GM21786 (cell line): ENCODE measurements around the gene NATD1.
A peak's percentile ranks its signal among the peaks of the same experiment; 100 is the strongest.

Experiments
- ATAC-seq: cut with Tn5 transposase; IDR thresholded peaks from one replicate; pipeline ENCODE4 v1.9.1; 2021; ENCODE audit not compliant: unreplicated experiment

Gene NATD1

DNA sequence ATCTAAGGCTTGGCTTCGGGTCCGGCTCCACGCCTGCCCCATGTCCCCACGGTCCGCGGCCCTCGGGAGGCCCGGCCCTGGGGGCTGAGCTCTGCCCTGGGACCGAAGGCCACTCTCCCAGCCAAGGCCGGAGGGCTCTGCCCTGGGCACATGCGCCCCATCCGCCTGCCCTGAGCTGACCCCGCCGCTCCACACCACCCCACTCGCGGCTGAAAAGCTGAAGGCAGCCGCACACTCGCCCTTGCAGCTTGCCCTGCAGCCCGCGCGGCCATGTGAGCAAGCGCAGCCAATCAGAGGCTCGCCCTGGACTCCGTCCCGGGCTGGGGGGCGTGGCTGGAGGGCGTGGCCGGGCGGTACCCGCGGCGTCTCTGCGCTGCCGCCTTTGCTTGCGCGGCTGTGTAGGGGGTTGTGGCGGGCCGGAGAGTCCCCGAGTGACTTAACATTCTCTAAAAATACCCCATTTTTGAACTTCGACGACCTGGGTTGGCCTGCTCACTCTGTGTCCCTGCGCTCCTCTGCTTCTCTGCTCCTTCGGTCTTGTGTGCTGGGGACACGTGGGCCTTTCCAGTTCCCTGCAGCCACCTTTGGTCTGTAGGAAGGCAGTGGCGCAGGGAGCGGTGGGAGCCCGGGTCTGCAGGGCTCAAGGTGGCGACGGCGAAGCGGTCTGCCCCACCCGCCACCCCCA, 22.5 kb upstream of the NATD1 start:
- peak; percentile 90 for ATAC-seq

DNA sequence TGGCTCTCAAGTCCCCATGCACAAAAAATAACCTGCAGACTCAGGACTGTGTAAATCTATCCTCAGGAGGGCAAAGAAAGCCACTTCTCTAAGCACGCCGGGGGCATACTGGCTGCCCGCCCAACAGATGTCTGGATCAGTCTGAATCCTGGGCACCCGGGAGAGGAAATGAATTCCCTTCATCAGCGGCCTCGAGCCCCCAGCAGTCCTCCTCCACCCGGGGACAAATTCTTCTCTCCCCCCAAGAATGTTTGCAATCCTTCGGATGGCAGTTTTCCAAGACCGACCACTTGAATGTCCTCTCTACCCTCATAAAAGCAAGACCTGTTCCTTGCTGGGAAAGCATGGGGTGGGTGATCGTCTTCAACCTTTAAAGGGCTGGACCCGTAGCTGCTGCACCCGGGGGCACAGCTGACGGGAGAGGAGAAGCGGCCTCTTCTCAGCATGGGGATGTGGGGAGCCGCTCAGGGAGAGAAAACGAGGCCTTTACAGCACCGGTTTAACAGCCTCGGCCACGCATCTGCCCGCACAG, 21.9 kb upstream of the NATD1 start:
- ATAC-seq: no peak

DNA sequence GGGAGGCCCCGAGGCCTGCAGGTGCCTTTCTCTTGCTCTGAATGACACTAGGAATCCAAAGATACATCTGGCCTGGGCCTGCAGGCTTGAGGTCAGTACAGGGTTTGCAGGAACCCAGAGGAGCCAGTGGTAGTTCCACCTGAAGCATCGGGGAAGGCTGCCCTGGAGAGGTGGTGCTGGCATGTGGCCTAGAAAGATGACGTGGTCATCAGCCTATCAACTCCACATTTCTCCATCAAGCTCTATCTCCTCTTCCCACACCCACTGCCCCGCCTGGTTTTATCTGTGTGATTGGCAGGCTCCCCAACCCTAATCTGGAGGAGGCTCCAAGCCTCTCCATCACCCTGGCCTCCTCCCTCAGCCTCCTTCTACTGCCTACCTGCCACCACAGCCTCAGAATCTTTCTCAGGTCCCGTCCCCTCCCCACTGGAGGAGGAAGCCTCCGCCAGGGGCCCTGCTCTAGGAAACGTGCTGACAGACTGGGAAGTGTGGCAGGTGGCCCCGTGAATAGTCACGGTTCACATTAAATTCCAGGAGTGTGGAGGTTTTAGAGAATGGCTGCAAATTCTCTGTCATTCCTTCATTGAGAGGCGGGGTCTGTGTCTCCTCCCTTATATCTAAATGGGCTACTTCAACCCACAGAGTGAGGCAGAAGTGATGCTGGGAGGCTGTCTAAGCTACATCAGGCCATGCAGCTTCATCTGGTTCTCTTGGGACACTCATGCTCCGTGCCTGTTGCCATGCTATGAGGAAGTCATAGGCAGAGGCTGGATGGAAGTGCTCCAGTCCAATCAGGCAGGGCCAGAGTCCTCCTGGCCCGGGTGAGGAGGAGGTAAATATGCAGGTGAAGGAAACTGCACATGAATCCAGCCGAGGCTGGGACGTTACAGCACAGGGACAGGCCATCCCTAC, 19.9 kb upstream of the NATD1 start:
- no peak for ATAC-seq

DNA sequence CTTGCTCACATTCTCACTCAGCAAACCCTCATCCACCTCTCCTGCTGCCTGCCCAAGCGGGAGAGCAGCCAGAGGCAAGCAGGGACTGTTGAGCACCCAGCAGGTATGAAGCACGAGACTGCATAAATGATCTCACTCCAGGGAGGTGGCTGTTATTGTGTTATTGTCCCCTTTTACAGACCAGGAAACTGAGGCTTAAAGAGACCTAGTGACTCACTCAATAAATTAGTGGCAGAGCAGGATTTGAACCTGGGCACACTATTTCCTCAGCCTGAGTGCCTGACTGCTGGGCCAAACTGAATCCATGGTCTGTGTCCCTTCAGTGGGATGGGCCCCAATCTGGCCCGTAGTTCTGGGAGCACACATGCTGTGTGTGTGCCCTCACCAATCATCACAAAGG, 19.0 kb upstream of the NATD1 start:
- no peak for ATAC-seq

- no peak for ATAC-seq
These were observed 18.4 kb upstream of the NATD1 start for GRCh38 chr17:21271454-21272183.

DNA sequence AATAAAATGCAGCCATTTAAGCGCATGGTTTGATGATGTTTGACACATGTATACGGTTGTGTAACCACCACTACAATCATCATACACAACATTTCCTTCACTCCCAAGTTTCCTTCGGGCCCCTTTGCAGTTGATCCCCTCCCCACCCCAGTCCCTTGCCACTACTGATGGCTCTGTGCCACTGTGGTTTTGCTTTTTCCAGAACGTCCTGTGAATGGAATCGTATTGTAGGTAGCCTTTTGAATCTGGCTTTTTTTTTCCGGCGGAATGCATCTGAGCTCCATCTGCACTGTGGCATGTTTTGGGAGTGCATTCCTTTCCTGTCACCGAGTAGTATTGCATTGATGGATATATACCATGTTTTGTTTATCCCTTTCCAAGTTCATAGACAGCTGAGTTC, 16.2 kb upstream of the NATD1 start:
- no peak for ATAC-seq

- ATAC-seq: no peak
These were observed 15.5 kb upstream of the NATD1 start for GRCh38 chr17:21268596-21269188.

- no peak for ATAC-seq
These were observed 10.2 kb upstream of the NATD1 start for GRCh38 chr17:21263376-21263775.

DNA sequence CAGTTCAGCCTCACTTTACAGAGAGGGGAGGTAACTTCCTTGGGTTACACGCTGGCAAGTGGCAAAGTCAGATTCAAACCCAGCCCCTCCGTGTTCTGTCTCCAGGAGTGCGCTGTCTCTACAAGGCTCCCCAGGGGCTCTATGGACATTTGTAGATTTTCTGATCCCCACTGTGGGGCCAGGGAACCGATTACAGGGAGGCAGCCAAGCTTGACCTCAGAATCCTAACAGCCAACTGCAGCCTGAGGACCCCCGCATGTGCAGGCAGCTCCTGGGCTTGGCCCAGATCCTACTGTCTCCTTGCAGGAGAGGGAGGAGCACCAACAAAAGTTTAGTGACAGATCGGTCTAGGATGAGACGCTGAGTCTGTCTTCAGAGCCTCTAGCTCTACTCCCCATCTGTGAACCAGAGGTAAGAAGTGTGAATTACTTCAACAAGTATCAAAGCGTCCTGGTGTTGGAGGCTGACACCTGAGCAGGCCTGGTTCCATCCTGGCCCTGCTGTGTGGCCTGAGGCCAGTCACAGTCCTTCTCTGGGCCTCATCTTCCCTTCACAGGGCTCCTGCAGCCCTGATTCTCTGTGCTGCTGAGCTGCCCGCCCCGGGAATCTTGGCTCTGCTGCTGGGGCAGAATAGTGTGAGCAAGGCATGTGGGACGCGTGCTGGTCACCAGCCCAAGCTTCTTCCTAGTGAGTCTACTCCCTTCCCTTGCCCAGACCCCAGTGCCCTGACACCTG, 9.2 kb upstream of the NATD1 start:
- no peak for ATAC-seq

DNA sequence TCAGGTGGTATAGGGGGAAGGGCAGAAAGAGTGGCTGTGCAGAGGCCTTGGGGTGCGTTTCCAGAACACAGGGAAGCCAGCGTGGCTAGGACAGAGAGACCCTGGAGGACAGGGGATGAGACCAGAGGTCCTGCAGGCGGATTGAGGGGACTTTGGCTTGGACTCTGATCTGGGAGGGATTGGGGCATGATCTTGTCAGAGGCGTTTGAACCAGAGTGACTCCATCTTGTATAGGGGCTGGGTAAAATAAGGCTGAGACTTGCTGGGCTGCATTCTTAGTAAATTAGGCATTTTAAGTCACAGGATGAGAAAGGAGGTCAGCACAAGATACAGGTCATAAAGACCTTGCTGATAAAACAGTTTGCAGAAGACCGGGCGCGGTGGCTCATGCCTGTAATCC, 5.4 kb upstream of the NATD1 start:
- no peak for ATAC-seq

DNA sequence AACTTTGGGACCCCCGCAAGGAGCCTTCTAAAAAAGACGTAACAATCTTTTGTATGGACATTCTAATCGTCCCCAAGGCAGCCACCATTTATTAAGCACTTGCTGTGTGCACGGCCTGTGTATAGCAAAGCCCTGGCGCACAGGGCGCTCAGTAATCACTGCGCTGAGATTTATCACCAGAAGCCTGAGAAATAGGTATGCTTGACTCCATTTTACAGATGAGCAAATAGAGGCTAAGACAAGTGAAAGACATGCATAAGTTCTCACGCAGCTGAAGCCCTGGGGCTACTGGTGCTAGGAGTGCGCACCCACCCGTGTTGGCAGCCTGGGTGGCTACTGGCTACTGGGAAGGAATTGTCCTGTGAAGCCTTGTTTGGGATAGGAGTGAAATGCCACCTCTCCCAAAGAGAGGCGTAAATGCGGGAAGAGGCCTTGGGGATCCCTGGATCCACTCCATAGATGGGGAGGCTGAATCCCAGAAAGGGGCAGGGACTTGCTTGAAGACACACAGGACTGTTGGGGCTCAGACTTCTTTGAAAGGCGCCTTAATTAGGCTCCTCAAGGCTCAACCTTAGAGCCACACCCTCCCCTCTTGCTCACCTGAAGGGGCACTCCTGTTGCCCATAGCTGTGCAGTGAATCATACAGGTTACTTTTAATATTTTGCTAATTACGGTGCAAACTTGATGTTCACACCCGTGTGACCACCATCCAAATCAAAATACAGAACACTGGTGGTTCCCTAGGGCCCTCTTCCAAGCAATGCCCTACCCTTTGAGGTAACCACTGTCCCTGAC, 634 bp upstream of the NATD1 start:
- ATAC-seq: peak; percentile 5

- no peak for ATAC-seq
These were observed 868 bp downstream of the NATD1 start for GRCh38 chr17:21252289-21252795.

DNA sequence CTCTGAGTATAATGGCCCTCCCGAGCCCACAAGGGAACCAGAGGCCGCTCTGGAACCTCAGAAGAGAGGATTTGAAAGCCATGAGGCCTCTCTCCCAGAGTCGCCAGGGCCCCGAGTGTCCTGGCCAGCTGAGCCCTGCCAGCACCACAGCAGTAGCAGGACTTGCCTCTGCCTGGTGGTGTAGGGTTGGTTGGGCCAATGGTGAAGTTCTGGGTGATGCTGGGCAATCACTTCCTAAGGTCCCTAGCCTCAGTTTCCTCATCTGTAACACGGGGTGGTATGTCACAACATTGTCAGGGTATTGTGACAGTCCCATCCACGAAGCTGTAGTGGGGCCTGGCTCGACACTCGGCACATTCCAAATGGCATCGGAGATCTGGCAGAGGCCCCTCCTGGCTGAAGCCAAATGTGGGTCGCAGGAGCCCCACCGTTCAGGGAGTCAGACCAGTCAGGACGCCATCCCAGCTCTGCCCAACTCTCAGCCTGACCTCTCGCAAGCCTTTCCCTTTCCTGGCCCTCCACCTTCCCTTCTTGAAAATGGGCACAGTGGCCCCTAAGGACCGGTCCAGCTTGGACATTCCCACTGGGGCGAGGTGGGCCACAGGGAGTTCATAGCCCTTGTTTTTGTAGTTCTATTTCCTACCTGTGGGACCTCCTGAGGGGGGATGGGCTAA, 1.7 kb downstream of the NATD1 start:
- no peak for ATAC-seq

DNA sequence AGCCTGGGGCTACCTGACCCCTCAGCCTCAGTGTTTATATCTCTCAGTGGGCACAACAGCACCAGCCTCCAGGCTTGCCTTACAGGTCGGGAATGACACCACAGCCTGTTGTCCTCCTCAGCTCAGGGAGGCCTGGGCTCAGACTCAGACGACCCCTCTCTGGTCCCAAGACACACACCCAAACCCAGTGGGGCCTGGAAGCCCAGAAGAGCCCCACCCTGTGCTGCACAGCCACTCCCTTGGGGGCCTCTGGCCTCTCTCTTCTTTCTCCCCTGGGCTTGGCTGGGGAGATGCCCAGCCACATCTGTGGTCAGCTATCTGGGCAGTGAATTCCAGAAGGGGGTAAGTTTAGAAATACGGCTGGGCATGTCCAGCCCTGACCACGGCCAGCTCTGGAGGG, 2.4 kb downstream of the NATD1 start:
- ATAC-seq: no peak

DNA sequence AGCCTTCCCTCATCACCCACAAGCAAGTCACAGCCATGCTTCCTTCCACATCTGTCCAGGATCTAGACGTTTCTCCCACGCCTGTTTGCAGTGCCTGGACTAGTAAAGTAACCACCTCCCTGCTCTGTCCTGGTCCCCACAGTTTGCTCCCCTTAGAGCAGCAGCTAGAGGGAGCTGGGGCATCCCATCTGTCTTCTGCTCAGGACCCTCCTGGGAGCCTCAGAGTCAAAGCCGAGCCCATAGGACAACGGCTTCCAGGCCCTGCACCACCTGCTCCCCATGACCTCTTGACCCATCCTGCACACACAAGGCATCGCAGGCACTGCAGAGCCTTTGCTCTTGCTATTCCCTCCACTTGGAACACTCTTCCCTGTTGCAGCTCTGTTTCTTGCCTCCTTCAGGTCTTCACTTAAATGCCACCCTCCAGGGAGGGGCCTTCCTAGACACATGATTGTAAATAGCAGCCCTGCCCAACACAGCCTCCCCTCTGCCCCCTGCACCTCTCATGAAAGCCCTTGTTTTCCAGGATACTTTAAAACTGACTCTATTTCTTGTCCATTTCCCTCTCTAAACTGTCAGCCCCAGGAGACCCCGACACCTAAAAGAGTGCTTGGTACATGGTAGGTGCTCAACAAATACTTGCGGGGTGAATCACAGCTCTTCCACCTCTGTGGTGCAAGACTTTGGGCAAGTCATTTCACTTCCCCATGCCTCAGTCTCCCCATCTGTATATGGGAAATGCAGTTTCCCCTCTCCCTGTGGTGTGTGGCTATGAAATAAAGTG, 3.1 kb downstream of the NATD1 start:
- no peak for ATAC-seq

DNA sequence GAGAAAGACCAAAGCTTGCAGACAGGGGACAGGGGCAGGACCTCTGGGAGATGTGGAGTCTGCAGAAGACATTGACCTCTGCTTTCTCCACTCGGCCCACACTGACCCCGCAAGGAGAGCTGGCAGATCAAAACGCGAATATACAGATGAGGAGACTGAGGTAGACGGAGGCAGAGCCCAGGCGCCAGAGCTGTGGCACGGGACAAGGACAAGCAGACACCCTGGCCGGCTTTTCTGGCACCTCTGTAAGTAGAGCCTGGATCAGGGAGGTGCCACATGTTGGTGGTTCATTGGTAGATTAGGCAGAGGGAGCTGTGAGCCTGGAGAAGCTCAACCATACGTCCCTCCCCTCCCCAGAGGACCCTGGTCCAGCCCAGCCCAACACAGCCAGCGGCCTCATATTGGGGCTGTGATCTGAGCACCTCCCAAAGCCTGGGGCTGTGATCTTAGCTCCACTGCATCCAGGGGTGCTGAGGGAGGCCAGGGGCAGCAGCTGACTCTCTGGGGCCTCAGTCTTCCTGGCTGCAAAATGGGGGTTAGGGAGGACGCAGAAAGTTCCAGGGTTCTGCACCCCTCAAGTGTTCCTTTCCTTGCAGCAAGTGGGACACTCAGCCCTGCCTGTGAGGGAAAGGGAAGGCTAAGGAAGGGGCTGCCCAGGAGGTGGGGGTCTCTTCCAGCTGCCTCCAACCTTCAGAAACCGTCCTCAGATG, 4.0 kb downstream of the NATD1 start:
- no peak for ATAC-seq

DNA sequence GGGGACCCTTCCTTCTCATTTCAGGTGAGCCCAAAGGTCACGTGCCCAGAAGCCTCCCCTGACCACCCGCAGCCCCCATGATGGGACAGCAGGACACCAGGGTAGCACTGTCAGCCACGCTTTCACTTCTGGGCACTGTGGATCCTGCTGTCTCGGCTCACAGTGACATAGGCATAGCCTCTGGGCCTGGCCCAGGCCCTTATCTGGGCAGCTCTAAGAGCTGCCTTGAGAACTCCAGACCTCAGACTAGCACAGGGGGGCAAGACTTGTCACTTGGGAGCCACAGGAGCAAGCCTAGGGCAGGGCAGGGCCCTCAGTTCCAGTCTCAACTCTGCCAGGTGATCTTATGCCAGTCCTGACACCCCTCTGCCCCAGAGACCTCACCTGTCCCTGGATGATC, 4.7 kb downstream of the NATD1 start:
- no peak for ATAC-seq
